ENCODE measurements around the gene TUBA4A.

The TUBA4A gene

GRCh38 chr2:219279916-219280516, 26.3 kb upstream of the TUBA4A start:
- Mint-ChIP-seq H3K4me1 (ENCODE audit: low read depth) (peaks cover 50% of the 10 kb centered on the region), H3K4me3 (peak overlapping the region; percentile 92), H3K27ac (peak overlapping the region; percentile 93), H3K36me3 (ENCODE audit: low read depth) (peaks cover 24% of the 10 kb centered on the region), H3K9me3 (no peaks in the 10 kb centered on the region), H3K27me3 (no peaks in the 10 kb centered on the region)

- H3K27me3 Mint-ChIP-seq = no peaks in the 10 kb centered on the region
- H3K4me3 Mint-ChIP-seq = peak within 1 kb of the TSS; percentile 92
- H3K4me1 Mint-ChIP-seq (ENCODE audit: low read depth) = peaks cover 50% of the 10 kb centered on the region
- H3K27ac Mint-ChIP-seq = peak within 1 kb of the TSS; percentile 93
- H3K9me3 Mint-ChIP-seq = no peaks in the 10 kb centered on the region
- H3K36me3 Mint-ChIP-seq (ENCODE audit: low read depth) = peaks cover 24% of the 10 kb centered on the region
These were observed 25.6 kb upstream of the TUBA4A start, which contains the start of gene DNAJB2 for GRCh38 chr2:219279151-219279915. TSS of gene DNAJB2 (plus strand) at chr2:219279366. CDS start at chr2:219279834, 468 bp downstream.

DNA sequence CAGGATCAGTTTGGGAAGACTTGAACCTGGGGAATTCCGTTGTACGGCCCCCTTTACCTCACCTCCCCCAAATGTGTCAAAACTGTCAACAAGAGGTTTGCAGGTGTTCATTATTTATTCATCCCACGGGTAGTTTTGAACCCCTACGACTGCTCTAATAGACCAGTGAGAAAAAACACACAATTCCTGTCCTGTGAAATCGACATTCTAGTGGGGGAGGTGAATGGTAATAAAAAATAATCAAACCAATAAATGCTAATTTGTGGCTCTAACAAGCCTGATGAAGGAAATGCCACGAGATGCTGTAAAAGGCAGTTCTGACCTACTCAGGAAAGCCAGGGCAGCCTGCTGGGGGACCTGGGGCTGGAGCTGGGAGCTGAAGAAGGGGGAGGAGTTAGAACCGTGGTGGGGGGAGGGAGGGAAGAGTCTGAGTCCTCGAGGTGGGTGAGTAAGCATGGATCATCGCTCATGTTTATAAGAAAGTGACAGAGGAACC, 25.0 kb upstream of the TUBA4A start:
- Mint-ChIP-seq H3K27ac (peak overlapping the region; percentile 91), H3K36me3 (ENCODE audit: low read depth) (peaks cover 21% of the 10 kb centered on the region), H3K9me3 (no peaks in the 10 kb centered on the region), H3K4me1 (ENCODE audit: low read depth) (peaks cover 52% of the 10 kb centered on the region), H3K4me3 (peak overlapping the region; percentile 92), H3K27me3 (no peaks in the 10 kb centered on the region)

- Mint-ChIP-seq H3K9me3 (no peaks in the 10 kb centered on the region), H3K4me3 (peak overlapping the region; percentile 92), H3K27ac (peak overlapping the region; percentile 91), H3K36me3 (ENCODE audit: low read depth) (peaks cover 16% of the 10 kb centered on the region), H3K27me3 (no peaks in the 10 kb centered on the region), H3K4me1 (ENCODE audit: low read depth) (peaks cover 58% of the 10 kb centered on the region)
These were observed 24.3 kb upstream of the TUBA4A start for GRCh38 chr2:219277703-219278654.

DNA sequence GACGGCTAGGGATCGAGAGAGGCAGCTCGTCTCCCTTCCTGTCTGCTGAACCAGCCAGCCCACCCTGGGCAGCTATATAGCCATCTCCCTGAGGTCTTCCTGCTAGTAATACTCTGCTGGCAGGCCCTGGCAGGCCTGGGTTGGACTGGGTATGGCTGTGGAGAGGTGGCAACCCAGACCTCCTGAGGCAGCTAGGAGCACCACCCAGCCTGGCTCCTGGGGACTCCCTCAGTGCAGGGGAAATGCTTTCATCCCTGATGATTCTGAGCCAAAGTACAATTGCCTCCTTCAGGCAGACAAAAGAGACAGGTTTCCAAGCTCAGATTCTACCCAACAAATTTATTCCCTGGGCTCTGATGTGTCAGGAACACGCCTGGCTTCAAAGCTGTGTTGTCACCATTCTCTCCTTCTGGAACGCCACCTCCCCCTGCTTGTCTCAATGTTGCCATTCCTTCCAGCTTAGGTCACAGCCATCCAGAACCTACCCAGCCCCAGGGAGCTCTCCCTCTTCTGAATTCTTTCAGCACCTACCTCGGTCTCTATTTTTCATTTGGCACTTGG, 20.7 kb upstream of the TUBA4A start:
- H3K27ac Mint-ChIP-seq = no peak overlapping the region
- peaks cover 37% of the 10 kb centered on the region for H3K4me1 Mint-ChIP-seq (ENCODE audit: low read depth)
- H3K36me3 Mint-ChIP-seq (ENCODE audit: low read depth) = no peaks in the 10 kb centered on the region
- H3K27me3 Mint-ChIP-seq = no peaks in the 10 kb centered on the region
- no peaks in the 10 kb centered on the region for H3K9me3 Mint-ChIP-seq
- no peak overlapping the region for H3K4me3 Mint-ChIP-seq

DNA sequence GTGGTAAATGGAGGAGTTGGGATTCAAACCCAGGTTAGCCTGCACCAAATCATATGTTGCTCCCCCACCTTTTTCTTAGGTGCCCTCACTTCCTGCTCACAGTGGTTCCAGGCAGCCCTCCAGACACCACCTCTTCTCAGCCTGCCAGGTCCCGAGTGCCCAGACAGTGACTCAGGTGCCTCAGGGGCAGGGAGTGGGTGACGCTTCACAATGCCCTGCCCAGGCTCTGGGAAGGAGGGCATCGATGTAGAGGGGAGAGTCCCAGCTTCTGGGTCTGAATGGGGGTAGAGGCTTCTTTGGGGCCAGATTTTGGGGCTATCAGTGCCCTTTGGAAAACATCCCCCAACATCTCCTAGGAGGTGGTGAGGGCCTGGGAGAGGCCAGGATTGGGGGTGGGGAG, 20.2 kb upstream of the TUBA4A start:
- H3K9me3 Mint-ChIP-seq = no peaks in the 10 kb centered on the region
- H3K36me3 Mint-ChIP-seq (ENCODE audit: low read depth) = no peaks in the 10 kb centered on the region
- peaks cover 35% of the 10 kb centered on the region for H3K4me1 Mint-ChIP-seq (ENCODE audit: low read depth)
- no peak overlapping the region for H3K4me3 Mint-ChIP-seq
- H3K27me3 Mint-ChIP-seq = no peaks in the 10 kb centered on the region
- H3K27ac Mint-ChIP-seq = no peak overlapping the region

GRCh38 chr2:219272995-219273394, 19.3 kb upstream of the TUBA4A start:
- Mint-ChIP-seq H3K4me3 (no peak overlapping the region), H3K36me3 (ENCODE audit: low read depth) (no peaks in the 10 kb centered on the region), H3K4me1 (ENCODE audit: low read depth) (peaks cover 26% of the 10 kb centered on the region), H3K27ac (no peak overlapping the region), H3K27me3 (no peaks in the 10 kb centered on the region), H3K9me3 (no peaks in the 10 kb centered on the region)

GRCh38 chr2:219272356-219272755, 18.6 kb upstream of the TUBA4A start:
- Mint-ChIP-seq H3K4me3 (no peak overlapping the region), H3K4me1 (ENCODE audit: low read depth) (peaks cover 20% of the 10 kb centered on the region), H3K36me3 (ENCODE audit: low read depth) (no peaks in the 10 kb centered on the region), H3K27me3 (no peaks in the 10 kb centered on the region), H3K27ac (no peak overlapping the region), H3K9me3 (no peaks in the 10 kb centered on the region)

DNA sequence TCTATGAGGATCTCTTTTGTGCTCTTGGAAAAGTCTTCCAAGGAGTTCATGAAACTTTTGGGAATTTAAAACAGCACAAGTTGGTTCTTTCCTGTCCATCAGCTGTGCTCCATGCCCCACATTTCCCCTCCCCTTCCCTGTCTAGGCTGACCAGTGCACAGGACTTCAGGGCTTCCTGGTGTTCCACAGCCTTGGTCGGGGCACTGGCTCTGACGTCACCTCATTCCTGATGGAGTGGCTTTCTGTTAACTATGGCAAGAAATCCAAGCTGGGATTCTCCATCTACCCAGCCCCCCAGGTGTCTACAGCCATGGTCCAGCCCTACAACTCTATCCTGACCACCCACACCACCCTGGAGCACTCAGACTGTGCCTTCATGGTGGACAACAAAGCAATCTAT, 17.3 kb upstream of the TUBA4A start:
- Mint-ChIP-seq H3K4me1 (ENCODE audit: low read depth) (peaks cover 15% of the 10 kb centered on the region), H3K36me3 (ENCODE audit: low read depth) (no peaks in the 10 kb centered on the region), H3K4me3 (no peak overlapping the region), H3K27ac (no peak overlapping the region), H3K27me3 (no peaks in the 10 kb centered on the region), H3K9me3 (no peaks in the 10 kb centered on the region)

- Mint-ChIP-seq H3K36me3 (ENCODE audit: low read depth) (no peaks in the 10 kb centered on the region), H3K9me3 (no peaks in the 10 kb centered on the region), H3K27me3 (no peaks in the 10 kb centered on the region), H3K4me3 (no peak overlapping the region), H3K4me1 (ENCODE audit: low read depth) (peaks cover 15% of the 10 kb centered on the region), H3K27ac (no peak overlapping the region)
These were observed 16.3 kb upstream of the TUBA4A start for GRCh38 chr2:219270055-219270372.

GRCh38 chr2:219269362-219270054, 15.8 kb upstream of the TUBA4A start:
- Mint-ChIP-seq H3K36me3 (ENCODE audit: low read depth) (no peaks in the 10 kb centered on the region), H3K27me3 (no peaks in the 10 kb centered on the region), H3K27ac (no peak overlapping the region), H3K4me1 (ENCODE audit: low read depth) (peaks cover 15% of the 10 kb centered on the region), H3K9me3 (no peaks in the 10 kb centered on the region), H3K4me3 (no peak overlapping the region)

DNA sequence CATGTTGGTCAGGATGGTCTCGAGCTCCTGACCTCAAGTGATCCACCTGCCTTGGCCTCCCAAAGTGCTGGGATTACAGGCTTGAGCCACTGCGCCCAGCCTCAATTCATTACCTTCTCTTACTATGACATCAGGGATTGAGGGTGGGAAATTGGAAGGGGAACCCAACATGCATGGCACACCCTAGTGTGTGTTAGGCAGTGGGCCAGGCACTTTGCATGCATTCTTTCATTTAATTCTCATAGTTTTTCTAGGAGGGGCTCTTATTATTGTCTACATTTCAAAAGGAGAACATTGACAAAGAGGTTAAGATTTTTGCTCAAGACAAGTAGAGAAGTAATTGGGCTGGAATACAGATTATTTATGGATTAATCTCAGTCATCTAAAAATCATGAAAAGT, 14.6 kb upstream of the TUBA4A start:
- Mint-ChIP-seq H3K27me3 (no peaks in the 10 kb centered on the region), H3K36me3 (ENCODE audit: low read depth) (no peaks in the 10 kb centered on the region), H3K27ac (no peak overlapping the region), H3K4me3 (no peak overlapping the region), H3K9me3 (no peaks in the 10 kb centered on the region), H3K4me1 (ENCODE audit: low read depth) (peaks cover 9% of the 10 kb centered on the region)

GRCh38 chr2:219266886-219267285, 13.2 kb upstream of the TUBA4A start:
- H3K36me3 Mint-ChIP-seq (ENCODE audit: low read depth) = no peaks in the 10 kb centered on the region
- no peak overlapping the region for H3K27ac Mint-ChIP-seq
- H3K9me3 Mint-ChIP-seq = no peaks in the 10 kb centered on the region
- no peak overlapping the region for H3K4me3 Mint-ChIP-seq
- H3K4me1 Mint-ChIP-seq (ENCODE audit: low read depth) = no peaks in the 10 kb centered on the region
- H3K27me3 Mint-ChIP-seq = no peaks in the 10 kb centered on the region

DNA sequence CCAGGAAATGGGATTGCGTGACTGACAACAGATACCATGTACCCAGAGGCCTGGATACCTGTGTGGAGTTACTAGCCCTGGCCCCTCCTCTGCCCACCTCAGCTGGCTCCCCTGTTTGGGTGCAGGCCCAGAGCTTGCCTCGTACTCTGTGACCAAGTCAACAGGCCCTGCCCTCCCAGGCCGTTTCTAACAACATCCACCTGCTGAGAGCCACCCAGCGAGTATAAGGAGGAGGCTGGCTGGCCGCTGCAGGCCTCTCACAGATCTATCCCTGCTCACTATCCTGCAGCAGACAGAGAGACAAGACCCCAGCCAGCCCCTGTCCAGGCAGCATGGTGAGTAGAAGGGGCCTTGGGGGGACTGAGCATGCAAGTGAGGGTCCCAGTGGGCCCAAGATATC, 12.5 kb upstream of the TUBA4A start:
- H3K4me3 Mint-ChIP-seq = no peak overlapping the region
- H3K27me3 Mint-ChIP-seq = no peaks in the 10 kb centered on the region
- H3K27ac Mint-ChIP-seq = no peak overlapping the region

More for the DNA sequence above, 12.5 kb upstream of the TUBA4A start:
- no peaks in the 10 kb centered on the region for H3K9me3 Mint-ChIP-seq
- H3K4me1 Mint-ChIP-seq (ENCODE audit: low read depth) = no peaks in the 10 kb centered on the region
- H3K36me3 Mint-ChIP-seq (ENCODE audit: low read depth) = no peaks in the 10 kb centered on the region
